Adrenal gland (tissue), 12 donors: ENCODE data around the gene ARHGAP22. TPM values are rescaled to one million over a fixed set of nuclear protein-coding genes. Genes with fewer than 3 reads are reported as not detected.

Source experiments
- DNase-seq, 7 donors: peaks; one replicate each; pipeline ENCODE4 v3.0.0-alpha.2; 2019 to 2020
- H3K27ac ChIP-seq, 5 donors: fragments of 200-600 bp; sonication (generic) in 4 of 5; 1 replicate in 3 of 5; 2 replicates in 2 of 5; pipeline versions ENCODE4 v1.5.1 to v1.8.0; 2016 to 2020; ENCODE audit warnings: mild to moderate bottlenecking in 1 of 5
- H3K27me3 ChIP-seq: fragments of 200-600 bp; 2 replicates; pipeline ENCODE4 v1.8.0; 2021
- H3K36me3 ChIP-seq, 2 donors: fragments of 200-600 bp; replicated peaks in 1 of 2; 1 replicate in 1 of 2; 2 replicates in 1 of 2; pipeline versions ENCODE4 v1.5.1 to v1.8.0; 2018 to 2022
- H3K4me1 ChIP-seq, 2 donors: fragments of 200-600 bp; replicated peaks in 1 of 2; 1 replicate in 1 of 2; 2 replicates in 1 of 2; pipeline versions ENCODE4 v1.5.1 to v1.8.0; 2018 to 2021
- H3K4me3 ChIP-seq, 4 donors: fragments of 200-600 bp; sonication (generic) in 3 of 4; one replicate each; pipeline ENCODE4 v1.5.1; 2016 to 2018
- H3K9me3 ChIP-seq, 3 donors: fragments of 200-600 bp; sonication (generic) in 1 of 3; replicated peaks in 1 of 3; 1 replicate in 2 of 3; 2 replicates in 1 of 3; pipeline versions ENCODE4 v1.5.1 to v1.8.0; 2016 to 2021
- POLR2A ChIP-seq, 2 donors: fragments of 450-650 bp; IDR thresholded peaks; one replicate each; pipeline ENCODE4 v1.6.1; 2017; ENCODE audit warnings: antibody characterized with exemption in 2 of 2, mild to moderate bottlenecking in 2 of 2, moderate library complexity in 1 of 2
- WGBS, 4 donors: extraction: QIAGEN DNeasy Blood & Tissue Kit in 2 of 4; methylation state at CpG; one replicate each; pipeline versions ENCODE4 v1.1.5 to v1.1.7; 2013 to 2017; 5-methylcytosine and 5-hydroxymethylcytosine counted together
- intact Hi-C, 2 donors: fragments of 100-400 bp; cut with DNase I; formaldehyde crosslinking; loops; one replicate each; pipeline versions ENCODE4 v1.14.1 to v1.15.0; 2022 to 2023
- polyA plus RNA-seq, 3 donors: library from polyadenylated mRNA; stranded (reverse); fragments of 200-250 nt in 2 of 3; fragments of 350-450 nt in 1 of 3; fragmentation: Illumina TruSeq in 1 of 3; extraction: RNeasy Lipid Tissue Mini Kit (QIAGEN cat#74804) in 1 of 3; gene quantifications; one replicate each; pipeline ENCODE4 v1.2.3, GENCODE V29; 2013 to 2014
- total RNA-seq, 9 donors: library from RNA; depleted of rRNA in 4 of 9; stranded (reverse); fragments of >200 nt in 4 of 9; fragments of 120-200 nt in 1 of 9; fragmentation: NEBNext Ultra II Directional in 1 of 9; extraction: Animal tissue kit (Norgen Biotek cat#: 25700) in 1 of 9; gene quantifications; one replicate each; pipeline versions ENCODE4 v1.1.0 to v1.2.4, GENCODE V29; 2013 to 2023
- TF ChIP-seq, protein P1 (sequence below), 6 experiments: fragments of 450-650 bp in 4 of 6; fragments of 200-600 bp in 2 of 6; sonication (generic) in 1 of 6; IDR thresholded peaks; 1 replicate in 5 of 6; 2 replicates in 1 of 6; pipeline versions ENCODE4 v1.5.1 to v1.8.0; 2016 to 2021; ENCODE audit warnings: antibody characterized with exemption in 6 of 6, mild to moderate bottlenecking in 2 of 6, moderate library complexity in 1 of 6
- donor health status: healthy with polysubstance abuse.
- donor health status: Bipolar disorder and iron deficiency.
- donor health status: DM: yes; HTN: yes; CAD: no.
- donor health status: DM: no; HTN: no; CAD: no.
- donor health status: DM: no; HTN: no; CAD: no.
- donor health status: DM: yes; HTN: yes; CAD: no.

Gene ARHGAP22
- total and polyA plus RNA-seq, 12 donors: 0.91 to 11.6 (median 4.6) TPM

DNA sequence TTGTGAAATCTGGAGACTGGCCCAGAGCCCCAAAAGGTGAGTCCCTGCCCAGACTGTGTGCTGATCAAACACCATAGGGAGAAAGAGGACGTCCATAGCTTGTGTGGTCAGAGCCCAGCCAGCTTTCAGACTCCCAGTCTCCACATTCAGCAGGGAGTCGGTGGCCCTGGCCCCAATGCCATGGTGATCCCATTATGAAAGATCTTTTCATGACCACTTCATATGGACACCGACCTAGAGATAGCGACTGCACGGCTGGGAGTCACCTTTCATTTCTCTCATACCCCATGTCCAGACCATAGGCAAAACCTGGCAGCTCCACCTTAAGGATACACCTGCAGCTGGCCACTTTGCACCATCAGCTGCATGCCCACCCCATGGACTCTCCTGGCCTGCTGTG is 126.4 kb downstream of the ARHGAP22 start:
- Histone ChIP-seq H3K9me3 (no peaks in the 10 kb centered on the region), H3K4me3 (no peak overlapping the region), H3K27ac (no peak overlapping the region), H3K27me3 (peaks cover 3% of the 10 kb centered on the region), H3K4me1 (no peaks in the 10 kb centered on the region), H3K36me3 (no peaks in the 10 kb centered on the region)
- intact Hi-C loops: no loop called here
- DNase-seq: peak in 2 of 7 donors; percentile 3 to 39
- WGBS, 4 donors: 87 to 97% (median 93%) methylated on average over 5 of the region's 5 CpGs
- TF ChIP-seq, protein P1, sequence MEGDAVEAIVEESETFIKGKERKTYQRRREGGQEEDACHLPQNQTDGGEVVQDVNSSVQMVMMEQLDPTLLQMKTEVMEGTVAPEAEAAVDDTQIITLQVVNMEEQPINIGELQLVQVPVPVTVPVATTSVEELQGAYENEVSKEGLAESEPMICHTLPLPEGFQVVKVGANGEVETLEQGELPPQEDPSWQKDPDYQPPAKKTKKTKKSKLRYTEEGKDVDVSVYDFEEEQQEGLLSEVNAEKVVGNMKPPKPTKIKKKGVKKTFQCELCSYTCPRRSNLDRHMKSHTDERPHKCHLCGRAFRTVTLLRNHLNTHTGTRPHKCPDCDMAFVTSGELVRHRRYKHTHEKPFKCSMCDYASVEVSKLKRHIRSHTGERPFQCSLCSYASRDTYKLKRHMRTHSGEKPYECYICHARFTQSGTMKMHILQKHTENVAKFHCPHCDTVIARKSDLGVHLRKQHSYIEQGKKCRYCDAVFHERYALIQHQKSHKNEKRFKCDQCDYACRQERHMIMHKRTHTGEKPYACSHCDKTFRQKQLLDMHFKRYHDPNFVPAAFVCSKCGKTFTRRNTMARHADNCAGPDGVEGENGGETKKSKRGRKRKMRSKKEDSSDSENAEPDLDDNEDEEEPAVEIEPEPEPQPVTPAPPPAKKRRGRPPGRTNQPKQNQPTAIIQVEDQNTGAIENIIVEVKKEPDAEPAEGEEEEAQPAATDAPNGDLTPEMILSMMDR (IDR thresholded peaks at IDR 0.05): no peak
- TF ChIP-seq POLR2A (IDR thresholded peaks at IDR 0.05): no peak

DNA sequence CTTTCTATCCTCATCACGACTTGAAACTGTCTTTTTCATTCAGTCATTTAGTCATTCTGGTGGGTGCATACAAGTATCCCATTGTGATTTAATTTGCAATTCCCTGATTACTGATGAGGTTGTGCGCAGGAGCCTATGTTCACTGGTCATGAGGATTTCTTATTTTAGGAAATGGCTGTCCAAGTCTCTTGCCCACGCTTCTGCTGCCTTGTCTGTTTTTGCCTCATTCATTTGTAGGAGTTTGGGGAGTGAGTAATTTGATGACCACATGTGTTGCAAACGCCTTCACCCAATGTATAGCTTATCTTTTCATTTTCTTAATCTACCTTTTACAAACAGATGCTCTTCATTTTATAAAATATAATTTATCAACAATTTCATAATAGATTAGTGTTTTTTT is 127.3 kb downstream of the ARHGAP22 start:
- no peak for TF ChIP-seq POLR2A (IDR thresholded peaks at IDR 0.05)
- TF ChIP-seq, protein P1 (IDR thresholded peaks at IDR 0.05): no peak
- 80 to 91% (median 84%) methylated on average over 4 of the region's 4 CpGs for WGBS, 4 donors

DNA sequence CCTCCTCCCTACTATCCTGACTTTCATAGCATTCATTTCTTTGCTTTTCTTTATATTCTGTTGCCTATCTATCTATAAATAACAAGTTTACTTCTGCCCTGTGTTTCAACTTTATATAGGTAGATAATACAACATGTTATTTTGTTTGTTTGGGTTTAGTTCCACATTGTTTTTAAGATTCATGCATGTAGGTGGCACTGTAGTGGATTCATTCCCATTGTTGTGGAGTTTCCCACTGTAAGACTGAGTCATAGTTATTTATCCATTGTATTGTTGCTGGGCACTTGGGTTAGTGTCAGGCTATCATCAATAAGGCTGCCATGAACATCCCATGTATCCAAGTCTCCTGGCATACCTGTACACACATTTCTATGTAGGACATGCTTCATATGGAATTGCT is 127.7 kb downstream of the ARHGAP22 start:
- intact Hi-C loops: no loop called here
- Histone ChIP-seq H3K9me3 (no peaks in the 10 kb centered on the region), H3K36me3 (no peaks in the 10 kb centered on the region), H3K27me3 (peaks cover 3% of the 10 kb centered on the region), H3K4me3 (no peak overlapping the region), H3K27ac (no peak overlapping the region), H3K4me1 (no peaks in the 10 kb centered on the region)
- DNase-seq: peak in 1 of 7 donors; percentile 21
- TF ChIP-seq POLR2A (IDR thresholded peaks at IDR 0.05): no peak
- TF ChIP-seq, protein P1 (IDR thresholded peaks at IDR 0.05): no peak

More for the DNA sequence above, 127.3 kb downstream of the ARHGAP22 start:
- Histone ChIP-seq H3K36me3 (no peaks in the 10 kb centered on the region), H3K4me1 (no peaks in the 10 kb centered on the region), H3K27ac (no peak overlapping the region), H3K4me3 (no peak overlapping the region), H3K9me3 (no peaks in the 10 kb centered on the region), H3K27me3 (peaks cover 3% of the 10 kb centered on the region)
- intact Hi-C loops: no loop called here
- no peak for DNase-seq

DNA sequence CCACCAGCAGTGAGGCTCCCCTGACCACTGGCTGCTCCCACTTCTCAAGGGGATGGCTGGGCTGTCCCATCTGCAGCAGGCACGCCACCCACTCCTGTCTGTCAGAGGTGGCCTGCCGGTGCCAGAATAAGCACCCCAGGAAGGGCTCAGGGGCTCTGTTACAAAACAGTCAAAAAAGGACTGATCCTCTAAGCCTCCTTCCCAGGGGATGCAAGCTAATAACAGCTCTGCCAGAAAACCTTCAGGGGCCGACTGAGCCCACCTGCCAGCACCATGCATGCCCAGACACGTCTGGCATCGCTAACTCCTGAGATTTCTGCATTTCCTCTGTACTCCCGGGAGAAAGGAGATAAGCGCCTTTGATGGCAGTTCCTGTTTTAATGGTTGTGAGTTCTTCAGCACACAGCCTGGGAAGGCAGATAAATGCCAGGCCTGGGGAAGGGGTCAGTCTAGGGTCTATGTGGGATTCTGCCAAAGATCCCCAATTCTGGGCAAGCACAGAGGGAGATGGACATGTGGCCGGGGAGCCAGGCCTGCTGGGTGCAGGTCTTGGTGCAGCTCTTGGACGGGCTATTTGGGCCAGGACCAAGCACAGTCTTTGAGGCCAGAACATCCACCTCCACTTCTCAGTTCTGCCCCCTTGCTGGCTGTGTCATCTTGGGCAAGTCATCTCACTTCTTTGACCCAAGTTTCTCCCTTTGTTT is 128.4 kb downstream of the ARHGAP22 start:
- Histone ChIP-seq H3K4me1 (no peaks in the 10 kb centered on the region), H3K9me3 (no peaks in the 10 kb centered on the region), H3K36me3 (no peaks in the 10 kb centered on the region), H3K27ac (no peak overlapping the region), H3K27me3 (peaks cover 3% of the 10 kb centered on the region), H3K4me3 (no peak overlapping the region)
- TF ChIP-seq POLR2A (IDR thresholded peaks at IDR 0.05): no peak
- TF ChIP-seq, protein P1 (IDR thresholded peaks at IDR 0.05): no peak
- intact Hi-C loops: no loop called here
- WGBS, 4 donors: 61 to 76% (median 69%) methylated on average over 4 to 9 of the region's 9 CpGs
- DNase-seq: peak in 2 of 7 donors; percentile 8 to 27
